HG03354 (cell line): ENCODE results near the gene SLC9A9.

Experiments used
- ATAC-seq: cut with Tn5 transposase; IDR thresholded peaks from one replicate; pipeline ENCODE4 v1.9.1; 2021; ENCODE audit warnings: mild to moderate bottlenecking; ENCODE audit not compliant: unreplicated experiment, poor library complexity, severe bottlenecking

SLC9A9 gene

DNA sequence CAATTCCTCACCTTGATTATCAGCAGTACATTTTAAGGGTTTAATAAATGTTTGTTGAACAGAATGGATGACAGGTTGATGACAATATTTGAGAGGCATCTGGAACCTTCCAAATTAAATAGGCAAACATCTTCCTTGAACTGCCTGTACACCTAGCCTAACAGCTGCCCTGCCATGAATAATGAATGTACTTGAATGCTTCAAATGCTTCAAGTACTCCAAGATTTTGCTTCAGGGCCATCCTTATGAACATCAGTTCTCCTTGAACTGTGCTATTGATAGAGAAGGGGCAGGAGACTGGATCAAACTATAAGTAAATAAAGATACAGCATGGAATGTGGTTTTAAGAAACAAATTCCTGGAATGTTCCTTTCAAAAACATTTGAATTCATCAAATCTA, 591.9 kb downstream of the SLC9A9 start:
- ATAC-seq = no peak

DNA sequence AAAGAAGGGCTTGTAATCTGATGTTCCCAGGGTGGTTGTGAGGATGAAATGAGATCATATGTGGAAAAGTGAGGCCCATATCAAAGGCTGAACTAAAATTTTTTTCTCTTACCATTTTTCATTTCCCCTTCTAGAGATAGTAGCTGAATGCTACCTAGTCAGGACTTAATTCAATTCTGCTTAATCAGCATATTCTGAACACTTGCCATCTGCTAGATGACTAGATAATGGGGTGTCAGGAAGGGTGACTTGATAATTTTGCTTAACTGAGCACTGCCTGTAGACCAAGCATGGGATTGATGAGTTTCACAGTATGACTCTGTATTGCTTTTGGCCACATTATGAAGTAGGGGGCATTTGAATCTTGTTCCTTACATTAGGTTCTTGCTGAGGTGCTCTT, 592.5 kb downstream of the SLC9A9 start:
- no peak for ATAC-seq

DNA sequence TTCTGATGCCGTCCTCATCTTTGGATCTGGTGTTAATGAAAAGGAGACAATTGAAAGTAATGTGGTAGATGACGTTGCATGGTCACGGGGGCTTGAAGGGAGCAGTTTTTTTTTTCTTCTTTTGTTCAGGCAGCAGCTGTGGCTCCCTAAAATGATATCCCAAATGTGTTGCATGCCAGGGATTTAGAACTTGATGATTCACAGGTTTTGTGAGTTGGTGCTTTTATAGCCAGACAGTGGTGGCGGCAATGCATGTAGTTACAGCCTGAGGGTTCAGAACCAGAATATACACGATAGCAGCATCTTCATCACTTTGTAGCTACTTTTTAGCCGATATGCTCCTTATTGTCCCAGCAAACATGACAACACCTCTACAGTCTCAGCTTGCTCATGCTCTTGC, 595.3 kb downstream of the SLC9A9 start:
- no peak for ATAC-seq

DNA sequence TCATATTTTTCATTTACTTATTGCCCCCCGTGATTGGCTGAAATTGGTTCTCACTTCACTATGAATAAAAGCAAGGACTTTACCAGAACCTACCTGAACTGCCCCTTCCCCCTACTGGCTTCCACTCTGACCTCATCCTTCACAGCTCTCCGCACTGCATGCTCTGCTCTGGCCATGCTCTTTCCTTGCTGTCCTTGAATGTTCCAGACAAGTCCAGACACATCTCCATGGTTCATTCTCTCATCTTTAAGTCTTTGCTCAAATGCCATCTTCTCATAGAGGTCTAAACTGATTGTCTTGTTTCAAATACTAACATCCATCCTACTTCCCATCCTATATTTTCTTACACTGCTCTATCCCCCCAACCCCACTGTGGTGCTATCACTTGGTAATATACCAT, 599.3 kb downstream of the SLC9A9 start:
- ATAC-seq = no peak

DNA sequence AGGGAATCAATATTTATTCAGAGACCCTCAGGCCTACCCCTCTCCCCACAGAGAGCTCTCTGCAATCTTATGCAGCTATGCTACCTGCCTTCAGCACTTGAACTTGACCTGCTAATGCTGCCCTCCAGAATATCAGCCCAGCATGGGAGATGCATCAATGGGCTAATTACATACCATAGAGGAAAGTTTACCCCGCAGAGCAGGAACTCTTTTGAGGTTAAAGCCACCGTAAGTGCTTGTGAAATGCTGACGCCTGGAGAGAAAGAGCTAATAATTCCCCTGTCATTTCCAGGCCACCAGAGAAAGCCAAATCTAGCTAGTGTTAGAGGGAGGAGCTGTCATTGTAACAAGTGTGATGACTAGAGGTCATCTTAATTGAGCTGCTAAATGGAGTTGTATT, 601.2 kb downstream of the SLC9A9 start:
- ATAC-seq = no peak

DNA sequence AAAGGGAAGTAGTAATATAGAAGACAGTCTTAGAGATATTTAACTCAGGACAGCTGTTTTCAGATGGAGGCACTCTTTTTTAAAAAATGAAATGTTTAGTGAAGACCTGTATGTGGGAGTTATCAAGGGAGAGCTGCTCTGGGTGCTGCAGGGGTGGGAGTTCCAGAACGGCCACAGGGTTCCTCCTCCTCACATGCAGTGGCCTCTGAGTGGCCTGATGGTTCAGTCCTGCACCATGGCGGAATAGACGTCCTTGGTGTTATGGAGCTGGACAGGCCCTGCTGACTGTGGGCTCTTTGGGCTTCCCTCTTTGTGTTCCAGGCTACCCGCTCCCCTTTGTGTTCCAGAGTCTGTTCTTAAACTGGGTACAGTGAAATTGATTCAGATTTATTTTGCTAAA, 602.6 kb downstream of the SLC9A9 start:
- ATAC-seq = no peak

DNA sequence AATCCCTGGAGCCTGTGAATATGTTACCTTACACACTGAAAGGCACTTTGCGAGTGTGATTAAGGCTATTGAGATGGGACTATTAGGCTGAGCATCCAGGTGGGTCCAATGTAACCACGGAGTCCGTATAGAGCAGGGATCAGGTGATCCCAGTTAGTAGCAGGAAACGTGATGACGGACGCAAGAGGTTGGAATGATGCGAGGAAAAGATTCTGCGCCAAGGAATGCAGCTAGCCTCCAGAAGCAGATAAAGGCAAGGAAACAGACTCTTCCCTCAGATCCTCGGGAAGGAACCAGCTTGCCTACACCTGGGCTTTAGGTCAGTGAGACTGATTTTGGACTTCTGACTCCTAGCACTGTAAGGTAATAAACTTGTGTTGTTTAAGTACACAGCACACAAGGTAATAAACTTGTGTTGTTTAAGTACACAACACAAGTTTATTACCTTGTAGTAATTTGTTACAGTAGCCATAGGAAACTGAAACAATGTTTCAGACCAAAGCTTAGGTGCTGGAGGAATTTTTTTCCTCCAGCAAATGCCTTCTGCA, 603.7 kb downstream of the SLC9A9 start:
- ATAC-seq = no peak

DNA sequence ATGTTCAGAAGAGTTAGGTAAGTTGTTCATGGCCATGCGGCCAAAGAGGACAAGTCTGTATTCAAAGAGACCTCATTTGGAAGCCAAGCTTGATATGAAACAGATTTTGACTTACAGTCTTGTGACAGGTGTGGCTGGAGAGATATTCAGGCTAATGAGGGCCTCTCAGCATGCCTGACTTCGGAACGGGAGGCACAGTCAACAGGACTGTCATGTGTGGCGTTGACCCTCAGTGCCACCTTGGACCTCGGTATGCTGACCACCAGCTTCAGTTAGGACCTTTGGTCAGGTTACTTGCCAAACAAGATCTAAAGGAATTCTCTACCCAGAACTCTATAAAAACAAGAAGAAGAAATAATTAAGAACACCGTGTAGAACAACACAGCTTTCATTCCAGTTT, 604.6 kb downstream of the SLC9A9 start:
- ATAC-seq = no peak

DNA sequence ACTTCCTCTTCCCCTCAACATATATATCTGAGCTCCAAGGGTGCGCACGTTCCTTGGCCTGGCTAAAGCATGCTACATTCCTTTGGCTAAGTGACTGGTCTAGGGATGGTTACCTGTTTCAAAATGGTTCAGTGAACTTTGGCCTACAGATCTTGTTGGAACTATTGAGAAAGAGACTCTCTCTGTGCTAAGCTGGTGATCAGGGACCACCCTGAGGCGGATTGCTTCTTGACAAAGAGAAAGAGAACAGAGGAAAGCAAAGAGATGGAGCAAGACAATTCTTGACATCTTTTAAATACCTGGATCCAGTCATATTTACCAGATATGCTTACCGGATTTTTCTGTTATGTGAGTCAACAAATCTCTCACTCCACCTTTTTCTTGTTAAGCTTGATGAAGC, 605.6 kb downstream of the SLC9A9 start:
- no peak for ATAC-seq

DNA sequence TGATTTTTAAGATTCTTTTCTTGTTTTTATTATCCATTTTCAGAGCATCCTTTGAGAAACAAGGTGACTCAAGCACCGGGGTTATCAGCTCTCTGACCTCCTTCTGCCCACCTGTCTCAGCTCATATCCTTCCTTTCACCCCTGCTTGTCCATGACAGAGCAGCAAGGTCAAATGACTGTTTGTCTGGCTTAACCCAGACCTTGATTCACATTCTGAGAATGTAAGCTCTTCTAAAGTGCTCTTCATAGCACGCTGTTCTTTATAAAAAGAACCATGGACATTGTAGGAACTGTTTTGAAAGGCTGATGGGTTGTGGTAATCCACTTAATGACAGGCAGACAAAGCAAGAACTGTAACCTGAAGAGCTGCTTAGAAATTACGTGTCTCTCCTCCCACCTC, 606.2 kb downstream of the SLC9A9 start:
- ATAC-seq = no peak

DNA sequence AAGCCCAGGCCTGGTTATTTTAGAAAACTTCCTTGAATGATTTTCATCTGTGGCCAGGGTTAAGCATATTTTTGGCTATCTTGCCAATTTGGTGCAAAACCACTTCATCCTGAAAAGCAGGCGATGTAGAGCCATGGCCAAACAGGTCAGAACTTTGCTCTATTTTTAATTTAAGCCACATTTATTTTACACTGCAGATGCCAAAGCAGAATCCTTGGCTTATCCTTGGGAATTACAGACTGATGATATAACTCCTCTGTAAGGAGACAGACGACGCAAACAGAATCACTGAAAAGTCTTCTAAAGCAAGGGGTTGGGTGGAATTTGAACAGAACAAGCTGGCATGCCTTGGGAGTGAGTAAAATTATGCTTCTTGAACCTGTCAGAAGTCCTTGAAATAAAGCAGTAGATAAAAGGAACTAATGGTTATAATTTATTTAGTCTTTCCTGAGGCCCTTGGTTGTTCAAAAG, 606.8 kb downstream of the SLC9A9 start:
- ATAC-seq = no peak

DNA sequence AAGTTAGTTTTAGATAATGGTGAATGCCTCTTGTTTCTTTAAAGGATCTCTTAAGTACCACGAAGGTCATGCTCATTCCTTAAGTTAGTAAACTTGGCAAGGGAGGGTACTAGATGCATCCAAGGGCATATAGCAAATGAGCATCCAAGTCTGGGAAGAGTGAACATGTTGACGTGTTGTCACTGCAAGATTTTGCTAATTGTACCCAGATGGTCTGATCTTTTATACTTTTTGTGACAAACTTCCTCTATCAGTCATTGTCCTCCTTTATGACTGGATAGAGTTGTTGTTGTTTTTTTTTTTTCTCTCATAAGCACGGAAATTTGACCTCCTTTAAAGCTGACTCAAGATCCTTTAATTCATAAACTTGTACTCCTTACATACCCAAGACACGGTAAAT, 607.4 kb downstream of the SLC9A9 start:
- no peak for ATAC-seq

DNA sequence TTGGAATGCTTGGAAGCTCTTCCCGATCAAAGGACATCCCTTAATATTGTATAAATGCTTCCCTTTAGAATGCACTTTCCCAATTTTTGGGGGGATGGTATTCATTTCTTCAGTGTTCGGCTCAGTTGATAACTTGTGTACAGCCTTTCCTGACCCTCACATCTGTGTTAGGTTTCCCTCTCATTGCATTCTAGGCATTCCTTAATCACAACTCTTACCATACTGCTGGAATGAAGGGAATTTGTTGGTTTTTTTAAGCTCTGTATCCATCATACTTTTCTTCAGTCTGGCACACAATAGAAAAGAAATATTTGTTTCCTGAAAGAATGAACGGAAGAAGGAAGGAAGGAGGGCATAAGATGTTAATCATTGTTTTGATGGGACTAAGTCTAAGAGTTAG, 609.2 kb downstream of the SLC9A9 start:
- ATAC-seq = no peak

DNA sequence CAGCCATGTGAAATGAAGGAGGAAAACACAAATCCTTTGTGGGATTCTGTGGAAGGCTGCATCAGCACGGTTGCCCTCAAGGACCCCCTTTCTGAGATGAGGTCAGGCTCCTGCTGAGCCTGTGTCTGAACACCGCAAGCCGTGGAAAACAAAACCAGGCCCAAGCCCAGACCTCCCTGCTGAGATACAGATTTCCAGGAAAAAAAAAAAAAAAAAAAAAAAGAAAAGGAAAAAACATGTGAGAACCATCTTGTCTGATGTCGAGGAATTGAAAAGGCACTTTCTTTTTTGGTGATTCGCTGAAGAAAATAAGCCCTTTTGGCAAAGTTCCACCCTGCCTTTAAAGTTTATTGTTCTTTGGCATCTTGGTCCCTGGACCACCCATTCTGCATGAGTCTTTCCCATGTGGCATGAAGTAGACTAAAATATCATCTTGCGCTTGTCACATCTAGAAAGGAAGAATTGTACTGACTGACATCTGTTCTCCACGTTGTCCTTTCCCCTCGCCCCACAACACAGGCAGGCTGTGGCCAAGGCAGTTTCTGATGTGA, 611.1 kb downstream of the SLC9A9 start:
- ATAC-seq = no peak

DNA sequence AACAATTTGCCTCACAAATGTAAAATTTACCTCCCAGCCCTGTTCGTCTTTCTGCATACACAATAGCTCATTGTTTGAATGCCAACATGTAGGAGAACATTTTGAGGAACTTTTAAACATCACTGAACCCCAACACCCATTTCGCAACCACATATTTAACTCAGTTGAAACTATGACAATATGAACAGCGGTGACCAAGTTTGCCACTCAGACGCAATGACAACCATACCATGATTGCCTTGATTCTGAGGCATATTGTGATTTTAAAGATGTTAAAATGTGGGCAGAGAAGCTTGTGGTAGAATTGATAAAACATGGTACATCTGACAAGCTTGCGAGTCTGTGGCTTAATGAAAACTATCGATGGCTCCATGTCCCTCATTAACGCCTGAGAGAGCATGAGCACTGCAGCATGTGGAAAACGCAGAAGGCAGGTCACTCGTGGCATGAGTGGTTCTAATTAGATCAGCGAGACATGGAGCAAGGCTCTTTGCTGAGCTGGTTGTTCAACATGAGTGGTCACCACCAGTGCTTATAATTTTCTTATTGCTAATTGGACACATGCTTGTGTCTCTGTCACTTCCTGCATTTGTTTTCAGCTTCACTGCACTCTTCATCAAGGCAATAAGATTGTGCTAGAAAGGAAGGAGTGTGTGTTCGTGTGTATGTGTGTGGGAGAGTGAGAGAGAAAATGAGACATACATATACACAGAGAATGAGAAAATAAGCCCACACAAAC, 611.9 kb downstream of the SLC9A9 start:
- peak; percentile 50 for ATAC-seq

DNA sequence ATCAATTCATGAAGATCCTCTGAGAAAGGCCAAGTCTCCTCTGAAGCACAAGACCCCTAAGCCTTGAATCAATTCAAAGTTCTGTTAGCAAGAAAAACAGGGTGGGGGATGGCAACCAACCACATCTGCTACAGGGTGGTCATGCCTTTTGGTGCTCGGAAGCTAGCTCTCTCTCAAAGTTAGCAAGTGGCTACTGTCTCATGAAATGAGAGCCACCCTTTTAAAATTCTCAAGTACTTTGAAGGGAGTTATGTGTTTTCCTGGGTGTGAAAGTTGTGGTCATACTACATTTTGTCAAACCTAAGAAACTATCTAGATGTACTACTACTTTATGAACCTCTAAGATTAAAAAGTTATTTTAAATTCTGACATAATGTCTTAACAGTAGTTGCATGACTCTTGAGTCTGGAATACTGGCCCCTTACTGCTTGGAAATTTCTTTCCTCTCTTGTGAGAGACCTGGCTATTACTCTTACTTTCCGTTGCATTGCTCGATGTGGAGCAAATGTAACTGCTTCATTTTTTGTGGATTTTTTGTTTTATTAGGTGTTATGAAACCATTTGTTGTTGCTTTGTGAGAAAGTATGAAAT, 612.6 kb downstream of the SLC9A9 start:
- no peak for ATAC-seq

DNA sequence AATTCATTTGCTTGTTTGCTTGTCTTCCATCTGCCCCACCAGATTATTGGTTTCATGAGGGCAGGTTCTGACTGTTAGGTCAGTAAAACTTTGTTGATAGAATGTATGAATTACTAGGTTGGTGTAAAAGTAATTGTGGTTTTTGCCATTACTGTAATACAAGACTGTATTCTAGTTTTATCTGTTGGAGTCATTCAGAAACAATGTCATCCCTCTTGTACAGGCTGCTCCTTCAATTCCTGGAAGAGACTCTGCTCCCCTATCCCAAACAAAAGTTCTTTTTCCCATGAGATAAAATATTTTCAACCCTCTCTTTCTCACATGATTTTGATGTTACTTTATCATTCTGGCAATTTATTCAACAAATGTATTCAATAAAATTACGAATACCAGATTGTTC, 613.7 kb downstream of the SLC9A9 start:
- ATAC-seq = no peak

DNA sequence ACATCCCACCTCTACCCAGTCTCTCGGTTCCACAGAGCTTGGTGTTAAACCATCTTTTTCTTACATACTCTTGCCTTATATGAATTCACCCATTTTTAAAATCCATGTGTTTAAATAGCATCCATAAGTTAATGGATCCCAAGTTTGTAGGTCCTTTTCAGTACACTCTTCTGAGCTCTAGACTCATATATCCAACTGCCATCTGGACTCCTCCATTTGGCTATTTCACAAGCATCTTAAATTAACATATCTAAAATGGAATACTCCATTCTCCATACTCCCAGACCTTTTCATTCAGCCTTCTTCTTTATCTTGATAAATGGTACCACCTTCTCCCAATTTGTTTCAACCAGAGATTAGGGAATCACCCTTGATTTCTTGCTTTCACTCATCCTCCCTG, 615.3 kb downstream of the SLC9A9 start:
- no peak for ATAC-seq

DNA sequence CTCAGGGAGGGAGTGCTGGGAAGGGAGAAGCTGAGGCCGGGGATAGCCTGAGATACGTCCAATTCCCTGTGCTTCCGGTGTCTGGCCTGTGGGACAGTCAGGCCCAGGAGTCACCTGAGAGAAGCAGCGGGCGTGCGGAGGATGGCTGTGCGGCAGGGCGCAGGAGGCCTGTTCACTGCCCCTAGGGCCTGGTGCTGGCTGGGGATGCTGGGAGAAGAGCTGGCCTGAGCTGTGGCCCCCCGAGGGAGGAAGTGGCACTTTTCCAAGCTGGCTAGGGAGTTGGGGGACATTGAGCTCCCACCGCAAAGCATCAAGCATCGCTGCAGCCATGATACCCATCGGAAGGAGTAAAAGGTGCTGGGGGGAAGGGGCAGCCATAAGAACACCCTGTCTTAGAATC, 619.9 kb downstream of the SLC9A9 start:
- no peak for ATAC-seq

DNA sequence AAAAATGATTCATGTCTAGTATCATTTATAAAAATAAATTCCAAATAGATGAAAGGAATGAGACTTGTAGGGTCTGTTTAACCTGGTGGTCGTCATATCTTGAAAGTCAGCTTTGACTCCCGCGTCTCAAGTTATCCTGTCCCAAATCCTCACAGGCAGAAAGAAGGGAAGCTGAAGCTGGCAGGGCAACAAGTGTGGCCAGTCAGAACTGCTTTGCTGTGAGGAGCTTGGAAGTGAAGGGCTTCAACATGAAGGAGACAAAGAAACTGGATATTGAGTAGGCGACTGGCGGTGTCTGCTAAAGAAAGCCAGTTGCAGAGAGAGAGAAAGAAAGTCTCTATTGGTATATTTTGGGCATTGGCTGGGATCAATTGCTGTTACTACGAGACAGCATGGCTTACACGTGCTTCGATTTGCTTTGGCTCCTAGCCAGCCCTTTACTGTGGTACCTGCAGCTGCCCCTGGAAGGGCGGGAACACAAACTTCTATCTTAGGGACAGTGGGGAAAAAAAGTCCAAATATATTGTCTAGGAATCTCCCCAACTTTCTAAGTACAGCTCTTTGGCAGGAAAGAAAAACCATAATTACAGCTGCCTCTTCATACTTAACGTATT, 621.5 kb downstream of the SLC9A9 start:
- ATAC-seq = no peak

DNA sequence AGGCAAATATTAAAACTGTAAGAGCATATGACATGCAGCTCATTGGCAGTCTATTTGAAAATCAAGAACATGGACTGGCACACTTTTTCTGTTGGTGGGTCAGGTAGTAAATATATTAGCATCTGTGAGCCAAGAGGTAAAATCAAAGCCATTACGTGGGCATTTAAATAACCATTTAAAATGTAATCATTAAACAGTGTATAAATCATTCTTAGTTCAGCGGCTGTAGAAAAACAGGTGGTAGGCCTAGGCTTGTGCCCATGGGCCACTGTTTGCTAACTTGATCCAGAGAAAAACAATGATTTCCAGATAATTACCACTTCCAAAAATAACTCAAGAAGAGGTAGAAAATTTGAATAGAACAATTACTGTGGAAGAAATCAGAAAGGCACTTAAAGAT, 623.6 kb downstream of the SLC9A9 start:
- no peak for ATAC-seq
